Measurements from ENCODE around the gene APBA1. TPM values are rescaled to one million over a fixed set of nuclear protein-coding genes. Genes with fewer than 3 reads are reported as not detected.

The APBA1 gene
- total and polyA plus RNA-seq, 5 donors from 2014 or later = 0.20 TPM; not detected in 4

GRCh38 chr9:69429281-69429680 is 242.9 kb downstream of the APBA1 start:
- Histone ChIP-seq H3K4me3 (ENCODE audit: low read depth, low read length) (no peak overlapping the region), H3K9me3 (ENCODE audit: control insufficient read depth in 2 of 2, low read length in 2 of 2) (no peaks in the 10 kb centered on the region), H3K4me1 (ENCODE audit: control insufficient read depth, insufficient read depth, low read length, poor library complexity, severe bottlenecking) (no peaks in the 10 kb centered on the region), H3K27ac (ENCODE audit: insufficient read depth, low read length, poor library complexity, severe bottlenecking) (no peak overlapping the region), H3K36me3 (ENCODE audit: control insufficient read depth, insufficient read depth, low read length) (no peaks in the 10 kb centered on the region), H3K27me3 (ENCODE audit: control insufficient read depth, insufficient read depth, low read length) (no peaks in the 10 kb centered on the region)
- Mint-ChIP-seq H3K27ac (no peak overlapping the region), H3K27me3 (peaks cover 4% of the 10 kb centered on the region), H3K4me3 (no peak overlapping the region), H3K36me3 (no peaks in the 10 kb centered on the region), H3K4me1 (no peaks in the 10 kb centered on the region), H3K9me3 (peaks cover 0 to 3% (median 0%) of the 10 kb centered on the region in 7 donors)
- DNase-seq = no peak
- ATAC-seq (ENCODE audit: low read depth in 2 of 2) = no peak

GRCh38 chr9:69428017-69428785 is 244.0 kb downstream of the APBA1 start:
- H3K4me3 Mint-ChIP-seq = no peak overlapping the region
- no peak for DNase-seq
- no peaks in the 10 kb centered on the region for H3K36me3 Mint-ChIP-seq
- no peak for ATAC-seq (ENCODE audit: low read depth in 2 of 2)
- H3K27me3 ChIP-seq (ENCODE audit: control insufficient read depth, insufficient read depth, low read length) = no peaks in the 10 kb centered on the region
- peaks cover 0 to 3% (median 0%) of the 10 kb centered on the region in 7 donors for H3K9me3 Mint-ChIP-seq
- no peaks in the 10 kb centered on the region for H3K36me3 ChIP-seq (ENCODE audit: control insufficient read depth, insufficient read depth, low read length)
- H3K4me1 Mint-ChIP-seq = no peaks in the 10 kb centered on the region
- H3K9me3 ChIP-seq (ENCODE audit: control insufficient read depth in 2 of 2, low read length in 2 of 2) = no peaks in the 10 kb centered on the region
- no peak overlapping the region for H3K27ac Mint-ChIP-seq
- no peak overlapping the region for H3K27ac ChIP-seq (ENCODE audit: insufficient read depth, low read length, poor library complexity, severe bottlenecking)
- no peaks in the 10 kb centered on the region for H3K4me1 ChIP-seq (ENCODE audit: control insufficient read depth, insufficient read depth, low read length, poor library complexity, severe bottlenecking)
- H3K27me3 Mint-ChIP-seq = peaks cover 4% of the 10 kb centered on the region
- no peak overlapping the region for H3K4me3 ChIP-seq (ENCODE audit: low read depth, low read length)

DNA sequence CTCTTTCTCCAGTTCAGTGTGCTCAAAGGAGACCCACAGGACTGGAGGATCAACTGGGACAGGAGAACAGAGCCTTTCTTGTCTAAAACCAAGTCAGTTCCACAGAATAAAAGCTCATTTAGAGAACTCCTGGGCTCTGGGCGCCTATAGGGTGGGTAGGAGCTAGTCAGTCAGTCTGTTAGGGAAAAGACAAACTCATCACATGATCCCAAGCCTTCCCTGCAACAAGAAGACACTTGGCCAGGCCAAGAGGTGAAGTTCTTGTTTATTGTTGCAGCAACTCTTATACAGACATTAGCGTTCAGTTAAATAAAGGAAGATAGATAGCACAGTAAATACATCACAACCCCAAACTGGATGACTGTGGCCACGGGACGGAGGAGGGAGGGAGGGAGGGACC is 244.9 kb downstream of the APBA1 start:
- Mint-ChIP-seq H3K27ac (no peak overlapping the region), H3K4me3 (no peak overlapping the region), H3K27me3 (peaks cover 4% of the 10 kb centered on the region), H3K4me1 (no peaks in the 10 kb centered on the region), H3K9me3 (peaks cover 0 to 2% (median 0%) of the 10 kb centered on the region in 7 donors), H3K36me3 (no peaks in the 10 kb centered on the region)
- ATAC-seq (ENCODE audit: low read depth in 2 of 2) (no peak), DNase-seq (no peak)
- H3K4me1 ChIP-seq (ENCODE audit: control insufficient read depth, insufficient read depth, low read length, poor library complexity, severe bottlenecking) = no peaks in the 10 kb centered on the region
- no peaks in the 10 kb centered on the region for H3K36me3 ChIP-seq (ENCODE audit: control insufficient read depth, insufficient read depth, low read length)
- no peak overlapping the region for H3K27ac ChIP-seq (ENCODE audit: insufficient read depth, low read length, poor library complexity, severe bottlenecking)
- H3K4me3 ChIP-seq (ENCODE audit: low read depth, low read length) = no peak overlapping the region
- no peaks in the 10 kb centered on the region for H3K9me3 ChIP-seq (ENCODE audit: control insufficient read depth in 2 of 2, low read length in 2 of 2)
- no peaks in the 10 kb centered on the region for H3K27me3 ChIP-seq (ENCODE audit: control insufficient read depth, insufficient read depth, low read length)

- Histone ChIP-seq H3K4me1 (ENCODE audit: control insufficient read depth, insufficient read depth, low read length, poor library complexity, severe bottlenecking) (no peaks in the 10 kb centered on the region), H3K4me3 (ENCODE audit: low read depth, low read length) (no peak overlapping the region), H3K27ac (ENCODE audit: insufficient read depth, low read length, poor library complexity, severe bottlenecking) (no peak overlapping the region), H3K36me3 (ENCODE audit: control insufficient read depth, insufficient read depth, low read length) (no peaks in the 10 kb centered on the region), H3K27me3 (ENCODE audit: control insufficient read depth, insufficient read depth, low read length) (peaks cover 2% of the 10 kb centered on the region), H3K9me3 (ENCODE audit: control insufficient read depth in 2 of 2, low read length in 2 of 2) (no peaks in the 10 kb centered on the region)
- no peak for ATAC-seq (ENCODE audit: low read depth in 2 of 2)
- Mint-ChIP-seq H3K27me3 (peaks cover 8% of the 10 kb centered on the region), H3K36me3 (no peaks in the 10 kb centered on the region), H3K9me3 (no peaks in the 10 kb centered on the region), H3K4me1 (no peaks in the 10 kb centered on the region), H3K4me3 (no peak overlapping the region), H3K27ac (no peak overlapping the region)
- no peak for DNase-seq
Measured at GRCh38 chr9:69425136-69425801, 246.9 kb downstream of the APBA1 start.

DNA sequence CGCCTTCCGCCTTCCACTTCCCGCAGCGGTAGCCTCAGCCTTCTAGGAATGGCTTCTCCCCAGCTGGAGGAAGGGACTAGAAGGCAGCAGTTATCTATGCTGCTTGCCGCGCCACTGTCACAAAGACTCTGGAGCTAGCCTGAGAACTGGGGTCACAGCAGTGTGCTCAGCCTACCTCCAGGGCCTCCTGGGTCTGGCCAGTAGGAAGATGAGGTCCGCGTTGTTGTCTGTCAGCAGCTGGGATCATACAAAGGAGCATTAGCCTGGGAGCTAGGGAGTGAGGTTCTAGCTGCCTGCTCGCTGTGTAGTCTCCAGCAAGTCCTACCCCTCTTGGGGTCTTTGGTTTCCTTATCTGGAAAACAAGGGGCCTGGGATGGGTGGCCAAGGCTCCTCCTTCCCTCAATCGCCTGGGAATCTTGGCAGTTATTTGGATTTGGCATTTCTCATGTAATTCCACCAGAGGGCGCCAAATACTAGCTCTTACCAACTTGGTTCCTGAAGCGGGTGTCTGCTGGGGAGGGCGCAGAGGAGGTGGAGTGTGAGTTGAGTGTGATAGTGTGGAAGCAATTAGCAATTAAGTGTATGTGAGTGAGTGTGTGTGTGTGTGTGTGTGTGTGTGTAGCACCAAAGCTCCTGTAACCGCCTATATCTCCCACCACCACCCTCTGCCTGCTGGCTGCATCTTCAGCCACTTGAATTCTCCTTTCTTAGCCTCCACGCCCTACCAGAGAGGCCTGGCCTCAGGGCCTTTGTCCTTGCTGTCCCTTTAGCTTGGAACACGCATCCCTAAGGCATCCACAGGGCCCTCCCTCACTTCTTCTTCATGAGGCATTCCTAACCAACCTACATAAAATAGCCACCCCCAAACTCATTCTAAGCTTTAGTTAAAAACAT is 250.0 kb downstream of the APBA1 start:
- H3K4me1 ChIP-seq (ENCODE audit: control insufficient read depth, insufficient read depth, low read length, poor library complexity, severe bottlenecking) = no peaks in the 10 kb centered on the region
- H3K4me3 ChIP-seq (ENCODE audit: low read depth, low read length) = no peak overlapping the region
- H3K27me3 ChIP-seq (ENCODE audit: control insufficient read depth, insufficient read depth, low read length) = peaks cover 2% of the 10 kb centered on the region
- no peaks in the 10 kb centered on the region for H3K9me3 ChIP-seq (ENCODE audit: control insufficient read depth in 2 of 2, low read length in 2 of 2)
- H3K4me1 Mint-ChIP-seq = no peaks in the 10 kb centered on the region
- ATAC-seq (ENCODE audit: low read depth in 2 of 2) (no peak), DNase-seq (peak in 2 of 3 donors; percentile 39 to 55)
- peaks cover 0 to 2% (median 0%) of the 10 kb centered on the region in 7 donors for H3K9me3 Mint-ChIP-seq
- no peaks in the 10 kb centered on the region for H3K36me3 Mint-ChIP-seq
- H3K27me3 Mint-ChIP-seq = peaks cover 8% of the 10 kb centered on the region
- H3K27ac ChIP-seq (ENCODE audit: insufficient read depth, low read length, poor library complexity, severe bottlenecking) = no peak overlapping the region
- H3K36me3 ChIP-seq (ENCODE audit: control insufficient read depth, insufficient read depth, low read length) = no peaks in the 10 kb centered on the region
- no peak overlapping the region for H3K4me3 Mint-ChIP-seq
- no peak overlapping the region for H3K27ac Mint-ChIP-seq

DNA sequence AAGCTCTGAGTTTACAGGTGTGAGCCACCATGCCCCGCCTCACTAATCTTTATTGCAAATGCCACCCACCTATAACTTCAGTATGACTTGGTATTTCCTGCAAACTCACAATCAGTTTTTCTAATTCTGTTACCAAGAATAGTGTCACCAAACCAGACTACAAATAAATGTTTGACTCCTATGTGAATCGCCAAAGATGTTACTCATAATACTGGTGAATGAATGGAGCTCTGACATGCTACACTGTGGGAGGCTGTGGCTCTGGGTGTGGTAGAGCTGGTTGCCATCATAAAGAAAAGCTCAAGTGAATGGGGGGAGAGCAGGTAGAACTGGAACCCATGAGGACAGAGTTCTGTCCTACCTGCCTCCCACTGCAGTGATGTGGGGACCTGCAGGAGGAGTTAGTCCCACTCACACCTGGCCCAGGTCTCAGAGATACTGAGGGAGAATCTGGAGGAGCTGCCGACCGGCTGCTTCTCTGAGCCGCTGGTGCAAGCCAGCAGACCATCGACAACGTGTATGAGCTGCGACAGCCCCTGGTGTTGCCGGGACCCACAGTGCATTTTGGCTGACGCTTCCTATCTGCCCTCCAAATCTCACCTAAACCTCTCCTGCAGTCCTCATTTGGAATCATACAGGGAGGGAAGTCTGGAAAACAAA is 251.4 kb downstream of the APBA1 start:
- Mint-ChIP-seq H3K27ac (no peak overlapping the region), H3K27me3 (peaks cover 4% of the 10 kb centered on the region), H3K36me3 (no peaks in the 10 kb centered on the region), H3K4me3 (no peak overlapping the region), H3K9me3 (peaks cover 0 to 2% (median 0%) of the 10 kb centered on the region in 7 donors), H3K4me1 (no peaks in the 10 kb centered on the region)
- Histone ChIP-seq H3K27me3 (ENCODE audit: control insufficient read depth, insufficient read depth, low read length) (peaks cover 2% of the 10 kb centered on the region), H3K36me3 (ENCODE audit: control insufficient read depth, insufficient read depth, low read length) (no peaks in the 10 kb centered on the region), H3K27ac (ENCODE audit: insufficient read depth, low read length, poor library complexity, severe bottlenecking) (no peak overlapping the region), H3K4me1 (ENCODE audit: control insufficient read depth, insufficient read depth, low read length, poor library complexity, severe bottlenecking) (no peaks in the 10 kb centered on the region), H3K4me3 (ENCODE audit: low read depth, low read length) (no peak overlapping the region), H3K9me3 (ENCODE audit: control insufficient read depth in 2 of 2, low read length in 2 of 2) (no peaks in the 10 kb centered on the region)
- no peak for DNase-seq
- ATAC-seq (ENCODE audit: low read depth in 2 of 2) = no peak

GRCh38 chr9:69412741-69413150 is 259.4 kb downstream of the APBA1 start:
- H3K4me3 Mint-ChIP-seq = no peak overlapping the region
- H3K27ac Mint-ChIP-seq = no peak overlapping the region
- H3K36me3 ChIP-seq (ENCODE audit: control insufficient read depth, insufficient read depth, low read length) = no peaks in the 10 kb centered on the region
- no peaks in the 10 kb centered on the region for H3K4me1 Mint-ChIP-seq
- no peaks in the 10 kb centered on the region for H3K9me3 ChIP-seq (ENCODE audit: control insufficient read depth in 2 of 2, low read length in 2 of 2)
- DNase-seq (no peak), ATAC-seq (ENCODE audit: low read depth in 2 of 2) (no peak)
- no peaks in the 10 kb centered on the region for H3K27me3 ChIP-seq (ENCODE audit: control insufficient read depth, insufficient read depth, low read length)
- no peak overlapping the region for H3K4me3 ChIP-seq (ENCODE audit: low read depth, low read length)
- no peaks in the 10 kb centered on the region for H3K4me1 ChIP-seq (ENCODE audit: control insufficient read depth, insufficient read depth, low read length, poor library complexity, severe bottlenecking)
- peaks cover 0 to 3% (median 0%) of the 10 kb centered on the region in 7 donors for H3K9me3 Mint-ChIP-seq
- H3K36me3 Mint-ChIP-seq = no peaks in the 10 kb centered on the region
- peaks cover 4% of the 10 kb centered on the region for H3K27me3 Mint-ChIP-seq
- H3K27ac ChIP-seq (ENCODE audit: insufficient read depth, low read length, poor library complexity, severe bottlenecking) = no peak overlapping the region

All from CD4-positive, CD25-positive, alpha-beta regulatory T cell (primary cell).